Activated CD4-positive, alpha-beta memory T cell treated with anti-CD3 and anti-CD28 coated beads for 36 hours (primary cell): ENCODE measurements around the gene PRDM16. TPM values are rescaled to one million over a fixed set of nuclear protein-coding genes. Genes with fewer than 3 reads are reported as not detected.
"Not testable (repeated sequence)": the region's sequence is repeated elsewhere in the genome, so short reads cannot be mapped to it uniquely, and the experiment has no call there.

Experiments
- CTCF ChIA-PET: fragments of 350-600 bp; sonication (Branson Sonifier 250); formaldehyde crosslinking; loops from one replicate; lab custom pipeline; 2021; ENCODE audit warnings: antibody characterized with exemption, inconsistent platforms; lab: Charles Lee
- POLR2A ChIA-PET: fragments of 350-600 bp; sonication (Branson Sonifier 250); formaldehyde crosslinking; loops from one replicate; lab custom pipeline; 2021; ENCODE audit warnings: antibody characterized with exemption; lab: Charles Lee
- DNase-seq: peaks from one replicate; pipeline ENCODE4 v3.0.0-alpha.2; 2020
- H3K27ac Mint-ChIP-seq: one replicate; pipeline ENCODE4 v1.8.0; 2021; ENCODE audit warnings: mixed read lengths
- H3K27me3 Mint-ChIP-seq: one replicate; pipeline ENCODE4 v1.8.0; 2021; ENCODE audit warnings: mixed read lengths
- H3K36me3 Mint-ChIP-seq: one replicate; pipeline ENCODE4 v1.8.0; 2021; ENCODE audit warnings: mixed read lengths
- H3K4me1 Mint-ChIP-seq: one replicate; pipeline ENCODE4 v1.8.0; 2021; ENCODE audit warnings: low read depth, mixed read lengths
- H3K4me3 Mint-ChIP-seq: one replicate; pipeline ENCODE4 v1.8.0; 2021; ENCODE audit warnings: mild to moderate bottlenecking, mixed read lengths
- H3K9me3 Mint-ChIP-seq: one replicate; pipeline ENCODE4 v1.8.0; 2021; ENCODE audit warnings: mixed read lengths
- intact Hi-C: fragments of 100-400 bp; cut with micrococcal nuclease; formaldehyde crosslinking; loops from one replicate; pipeline ENCODE4 v1.15.1; 2023
- total RNA-seq, 2 experiments: library from RNA; stranded (reverse); gene quantifications; one replicate each; pipeline ENCODE4 v1.2.3, GENCODE V29; 2021

PRDM16 gene
- total RNA-seq, 2 experiments from 2014 or later: not detected

GRCh38 chr1:3233031-3233430, 164.0 kb downstream of the PRDM16 start:
- intact Hi-C loops: no loop called here
- ChIA-PET POLR2A (no interaction called here), CTCF (no interaction called here)
- Mint-ChIP-seq H3K36me3 (no peaks in the 10 kb centered on the region), H3K27ac (no peak overlapping the region), H3K4me3 (no peak overlapping the region), H3K9me3 (no peaks in the 10 kb centered on the region), H3K27me3 (peaks cover 3% of the 10 kb centered on the region), H3K4me1 (no peaks in the 10 kb centered on the region)
- DNase-seq: no peak

- no peak overlapping the region for H3K4me3 Mint-ChIP-seq
- ChIA-PET POLR2A (no interaction called here), CTCF (no interaction called here)
- H3K27ac Mint-ChIP-seq: no peak overlapping the region
- no peak for DNase-seq
- H3K27me3 Mint-ChIP-seq: peaks cover 3% of the 10 kb centered on the region
- intact Hi-C loops: no loop called here
- H3K4me1 Mint-ChIP-seq: no peaks in the 10 kb centered on the region
- H3K36me3 Mint-ChIP-seq: no peaks in the 10 kb centered on the region
- H3K9me3 Mint-ChIP-seq: no peaks in the 10 kb centered on the region
Measured at GRCh38 chr1:3233551-3233950, 164.5 kb downstream of the PRDM16 start.

- no peak for DNase-seq
- H3K4me3 Mint-ChIP-seq: no peak overlapping the region
- no peaks in the 10 kb centered on the region for H3K4me1 Mint-ChIP-seq
- POLR2A ChIA-PET: no interaction called here
- CTCF ChIA-PET: no interaction called here
- H3K27ac Mint-ChIP-seq: no peak overlapping the region
- H3K27me3 Mint-ChIP-seq: no peaks in the 10 kb centered on the region
- intact Hi-C loops: no loop called here
- H3K9me3 Mint-ChIP-seq: no peaks in the 10 kb centered on the region
- no peaks in the 10 kb centered on the region for H3K36me3 Mint-ChIP-seq
Measured at GRCh38 chr1:3234281-3234680, 165.3 kb downstream of the PRDM16 start.

- CTCF ChIA-PET: no interaction called here
- intact Hi-C loops: no loop called here
- no peaks in the 10 kb centered on the region for H3K9me3 Mint-ChIP-seq
- no peak overlapping the region for H3K27ac Mint-ChIP-seq
- no peaks in the 10 kb centered on the region for H3K27me3 Mint-ChIP-seq
- H3K4me1 Mint-ChIP-seq: no peaks in the 10 kb centered on the region
- H3K36me3 Mint-ChIP-seq: no peaks in the 10 kb centered on the region
- POLR2A ChIA-PET: no interaction called here
- no peak for DNase-seq
- no peak overlapping the region for H3K4me3 Mint-ChIP-seq
Measured at GRCh38 chr1:3234956-3235355, 166.0 kb downstream of the PRDM16 start.

GRCh38 chr1:3235496-3235895, 166.5 kb downstream of the PRDM16 start:
- intact Hi-C loops: no loop called here
- no peaks in the 10 kb centered on the region for H3K4me1 Mint-ChIP-seq
- no peak for DNase-seq
- no peaks in the 10 kb centered on the region for H3K9me3 Mint-ChIP-seq
- ChIA-PET POLR2A (no interaction called here), CTCF (no interaction called here)
- H3K36me3 Mint-ChIP-seq: no peaks in the 10 kb centered on the region
- no peaks in the 10 kb centered on the region for H3K27me3 Mint-ChIP-seq
- H3K27ac Mint-ChIP-seq: no peak overlapping the region
- H3K4me3 Mint-ChIP-seq: no peak overlapping the region

GRCh38 chr1:3236361-3236760, 167.4 kb downstream of the PRDM16 start:
- H3K27ac Mint-ChIP-seq: no peak overlapping the region
- ChIA-PET CTCF (no interaction called here), POLR2A (no interaction called here)
- no peak overlapping the region for H3K4me3 Mint-ChIP-seq
- H3K4me1 Mint-ChIP-seq: no peaks in the 10 kb centered on the region
- no peak for DNase-seq
- no peaks in the 10 kb centered on the region for H3K9me3 Mint-ChIP-seq
- H3K36me3 Mint-ChIP-seq: no peaks in the 10 kb centered on the region
- intact Hi-C loops: no loop called here
- H3K27me3 Mint-ChIP-seq: no peaks in the 10 kb centered on the region

- Mint-ChIP-seq H3K36me3 (no peaks in the 10 kb centered on the region), H3K4me1 (no peaks in the 10 kb centered on the region), H3K27me3 (no peaks in the 10 kb centered on the region), H3K27ac (no peak overlapping the region), H3K9me3 (no peaks in the 10 kb centered on the region), H3K4me3 (no peak overlapping the region)
- DNase-seq: no peak
- intact Hi-C loops: no loop called here
- CTCF ChIA-PET: no interaction called here
- POLR2A ChIA-PET: no interaction called here
Measured at GRCh38 chr1:3236955-3237354, 168.0 kb downstream of the PRDM16 start.

GRCh38 chr1:3237570-3237969, 168.6 kb downstream of the PRDM16 start:
- intact Hi-C loops: no loop called here
- no peaks in the 10 kb centered on the region for H3K36me3 Mint-ChIP-seq
- POLR2A ChIA-PET: no interaction called here

GRCh38 chr1:3237994-3238702, 169.1 kb downstream of the PRDM16 start:
- no peak overlapping the region for H3K4me3 Mint-ChIP-seq
- ChIA-PET POLR2A (no interaction called here), CTCF (no interaction called here)
- DNase-seq: no peak
- no peaks in the 10 kb centered on the region for H3K9me3 Mint-ChIP-seq
- no peaks in the 10 kb centered on the region for H3K4me1 Mint-ChIP-seq
- no peak overlapping the region for H3K27ac Mint-ChIP-seq
- H3K36me3 Mint-ChIP-seq: no peaks in the 10 kb centered on the region
- H3K27me3 Mint-ChIP-seq: no peaks in the 10 kb centered on the region
- intact Hi-C loops: no loop called here

More at GRCh38 chr1:3237570-3237969, 168.6 kb downstream of the PRDM16 start:
- Mint-ChIP-seq H3K4me1 (no peaks in the 10 kb centered on the region), H3K4me3 (no peak overlapping the region), H3K27me3 (no peaks in the 10 kb centered on the region), H3K9me3 (no peaks in the 10 kb centered on the region), H3K27ac (no peak overlapping the region)
- no peak for DNase-seq
- CTCF ChIA-PET: no interaction called here

GRCh38 chr1:3238703-3239278, 169.8 kb downstream of the PRDM16 start:
- Mint-ChIP-seq H3K9me3 (no peaks in the 10 kb centered on the region), H3K27me3 (no peaks in the 10 kb centered on the region), H3K4me3 (no peak overlapping the region), H3K4me1 (no peaks in the 10 kb centered on the region), H3K27ac (no peak overlapping the region), H3K36me3 (no peaks in the 10 kb centered on the region)
- no peak for DNase-seq
- intact Hi-C loops: no loop called here
- CTCF ChIA-PET: no interaction called here
- POLR2A ChIA-PET: no interaction called here

GRCh38 chr1:3239991-3240390, 171.0 kb downstream of the PRDM16 start:
- H3K27me3 Mint-ChIP-seq, POLR2A ChIA-PET, H3K4me1 Mint-ChIP-seq, intact Hi-C loops, DNase-seq, H3K9me3 Mint-ChIP-seq, H3K4me3 Mint-ChIP-seq, CTCF ChIA-PET, H3K36me3 Mint-ChIP-seq, H3K27ac Mint-ChIP-seq: not testable (repeated sequence)

- H3K4me1 Mint-ChIP-seq: no peaks in the 10 kb centered on the region
- CTCF ChIA-PET: no interaction called here
- H3K27me3 Mint-ChIP-seq: no peaks in the 10 kb centered on the region
- POLR2A ChIA-PET: no interaction called here
- H3K9me3 Mint-ChIP-seq: no peaks in the 10 kb centered on the region
- no peaks in the 10 kb centered on the region for H3K36me3 Mint-ChIP-seq
- H3K27ac Mint-ChIP-seq: no peak overlapping the region
- intact Hi-C loops: no loop called here
- no peak overlapping the region for H3K4me3 Mint-ChIP-seq
- no peak for DNase-seq
Measured at GRCh38 chr1:3240524-3241235, 171.7 kb downstream of the PRDM16 start.

GRCh38 chr1:3241236-3241550, 172.2 kb downstream of the PRDM16 start:
- H3K4me1 Mint-ChIP-seq: no peaks in the 10 kb centered on the region

More at GRCh38 chr1:3241236-3241550, 172.2 kb downstream of the PRDM16 start:
- ChIA-PET POLR2A (no interaction called here), CTCF (no interaction called here)
- Mint-ChIP-seq H3K36me3 (no peaks in the 10 kb centered on the region), H3K4me3 (no peak overlapping the region), H3K9me3 (no peaks in the 10 kb centered on the region), H3K27ac (no peak overlapping the region), H3K27me3 (peaks cover 1% of the 10 kb centered on the region)
- intact Hi-C loops: no loop called here
- DNase-seq: no peak
